SHP77 (cell line): ENCODE data around the gene LDB1.

ENCODE experiments used
- DNase-seq, 2 experiments: peaks; one replicate each; lab custom pipeline; 2025; lab: John Stamatoyannopoulos, UW

LDB1 gene

GRCh38 chr10:102135956-102136526 is 15.9 kb upstream of the LDB1 start:
- DNase-seq, result peak; percentile 20 to 25

GRCh38 chr10:102134416-102134815 is 14.2 kb upstream of the LDB1 start:
- no peak for DNase-seq

GRCh38 chr10:102133373-102134195 is 13.4 kb upstream of the LDB1 start:
- DNase-seq, result peak in 1 of 2 experiments; percentile 48

GRCh38 chr10:102132563-102133372 is 12.6 kb upstream of the LDB1 start, which contains the start of gene PPRC1:
Gene PPRC1 (plus strand): TSS chr10:102133040. CDS start chr10:102133069, 29 bp downstream.
- DNase-seq, result peak; percentile 98

GRCh38 chr10:102132193-102132562 is 12.0 kb upstream of the LDB1 start:
- DNase-seq, result peak in 1 of 2 experiments; percentile 33

- no peak for DNase-seq
Measured at GRCh38 chr10:102131286-102132170, 11.4 kb upstream of the LDB1 start.

GRCh38 chr10:102123223-102123622 is 3.1 kb upstream of the LDB1 start:
- no peak for DNase-seq

GRCh38 chr10:102122450-102122849 is 2.3 kb upstream of the LDB1 start:
- DNase-seq, result no peak

GRCh38 chr10:102121739-102122372 is 1.7 kb upstream of the LDB1 start:
- DNase-seq, result peak in 1 of 2 experiments; percentile 8

- DNase-seq, result no peak
Measured at GRCh38 chr10:102120991-102121738, 997 bp upstream of the LDB1 start.

GRCh38 chr10:102119417-102120141 is 589 bp downstream of the LDB1 start:
- DNase-seq, result peak in 1 of 2 experiments; percentile 31

- no peak for DNase-seq
Measured at GRCh38 chr10:102118867-102119266, 1.3 kb downstream of the LDB1 start.

- peak; percentile 82 to 91 for DNase-seq
Measured at GRCh38 chr10:102117391-102118159, 2.6 kb downstream of the LDB1 start.

- DNase-seq, result no peak
Measured at GRCh38 chr10:102116656-102117055, 3.5 kb downstream of the LDB1 start.

GRCh38 chr10:102115775-102116174 is 4.4 kb downstream of the LDB1 start:
- DNase-seq, result no peak

- peak; percentile 80 to 84 for DNase-seq
Measured at GRCh38 chr10:102114861-102115618, 5.1 kb downstream of the LDB1 start.

- no peak for DNase-seq
Measured at GRCh38 chr10:102113956-102114857, 6.0 kb downstream of the LDB1 start.
